Right lobe of liver (tissue), 4 donors: ENCODE measurements around the gene LTBP3.

ENCODE experiments used
- POLR2A ChIP-seq: fragments of 450-650 bp; IDR thresholded peaks from one replicate; pipeline ENCODE4 v1.6.1; 2017; ENCODE audit warnings: antibody characterized with exemption, mild to moderate bottlenecking
- TF ChIP-seq, protein P1 (sequence below), 4 donors: fragments of 200-600 bp in 3 of 4; fragments of 450-650 bp in 1 of 4; IDR thresholded peaks; one replicate each; pipeline versions ENCODE4 v1.5.1 to v1.8.0; 2016 to 2022; ENCODE audit warnings: antibody characterized with exemption in 4 of 4, mild to moderate bottlenecking in 2 of 4
- donor health status: DM: no; HTN: no; CAD: no.
- donor health status: DM: no; HTN: no; CAD: no.
- donor health status: DM: no; HTN: yes; CAD: no.

GRCh38 chr11:65502274-65502554 is 55.9 kb downstream of the LTBP3 start:
- TF ChIP-seq, protein P1, sequence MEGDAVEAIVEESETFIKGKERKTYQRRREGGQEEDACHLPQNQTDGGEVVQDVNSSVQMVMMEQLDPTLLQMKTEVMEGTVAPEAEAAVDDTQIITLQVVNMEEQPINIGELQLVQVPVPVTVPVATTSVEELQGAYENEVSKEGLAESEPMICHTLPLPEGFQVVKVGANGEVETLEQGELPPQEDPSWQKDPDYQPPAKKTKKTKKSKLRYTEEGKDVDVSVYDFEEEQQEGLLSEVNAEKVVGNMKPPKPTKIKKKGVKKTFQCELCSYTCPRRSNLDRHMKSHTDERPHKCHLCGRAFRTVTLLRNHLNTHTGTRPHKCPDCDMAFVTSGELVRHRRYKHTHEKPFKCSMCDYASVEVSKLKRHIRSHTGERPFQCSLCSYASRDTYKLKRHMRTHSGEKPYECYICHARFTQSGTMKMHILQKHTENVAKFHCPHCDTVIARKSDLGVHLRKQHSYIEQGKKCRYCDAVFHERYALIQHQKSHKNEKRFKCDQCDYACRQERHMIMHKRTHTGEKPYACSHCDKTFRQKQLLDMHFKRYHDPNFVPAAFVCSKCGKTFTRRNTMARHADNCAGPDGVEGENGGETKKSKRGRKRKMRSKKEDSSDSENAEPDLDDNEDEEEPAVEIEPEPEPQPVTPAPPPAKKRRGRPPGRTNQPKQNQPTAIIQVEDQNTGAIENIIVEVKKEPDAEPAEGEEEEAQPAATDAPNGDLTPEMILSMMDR (IDR thresholded peaks at IDR 0.05): no peak
- no peak for TF ChIP-seq POLR2A
